Measurements from ENCODE around the gene DUS4L. TPM values are rescaled to one million over a fixed set of nuclear protein-coding genes. Genes with fewer than 3 reads are reported as not detected.

The DUS4L gene
- total and polyA plus RNA-seq, 2 of the 13 experiments (the other 11 are each of a cell fraction or from before 2014, with no cell fraction given): 5.6 to 9.8 TPM

DNA sequence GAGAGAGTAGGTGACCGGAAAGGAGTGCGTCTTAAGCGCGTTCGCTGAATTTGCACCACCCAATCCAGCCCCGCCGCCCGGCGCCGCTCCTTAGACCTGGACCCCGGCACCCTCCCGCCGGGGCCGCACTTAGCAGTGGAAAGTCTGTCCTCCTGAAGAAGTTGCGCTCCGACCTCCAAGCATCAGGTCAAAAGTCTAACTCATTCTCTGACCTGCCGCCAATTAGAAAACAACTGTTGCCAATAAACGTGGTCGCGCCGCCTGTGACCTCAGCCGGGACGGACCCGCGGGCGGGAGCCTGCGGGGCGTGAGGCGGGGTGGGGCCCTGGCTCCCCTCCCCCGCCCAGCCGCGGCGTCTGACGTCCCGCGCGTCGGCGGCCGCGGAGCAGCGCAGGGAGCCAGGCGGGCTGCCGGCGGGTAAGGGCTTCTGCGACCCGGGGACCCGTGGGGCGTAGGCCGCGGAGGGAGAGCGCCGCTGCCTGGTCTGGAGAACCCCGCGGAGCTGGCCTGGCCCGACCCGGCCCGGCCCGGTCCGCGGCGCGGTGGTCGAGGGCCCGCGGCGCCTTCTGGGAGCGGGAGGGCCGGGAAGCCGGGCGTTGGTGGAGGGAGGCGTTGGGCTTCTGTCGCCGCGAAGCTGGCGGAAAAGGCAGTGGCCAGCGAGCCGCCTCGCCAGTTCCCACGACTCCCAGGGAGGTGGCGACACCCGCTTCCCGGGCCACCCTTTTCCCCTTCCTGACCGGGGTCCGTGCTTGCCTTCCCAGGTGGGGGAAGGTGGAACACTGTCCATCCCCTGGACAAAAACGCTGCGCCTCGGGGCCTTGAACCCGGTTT, 16.3 kb downstream of the DUS4L start, which contains the start of gene BCAP29 (continued):
- TF ChIP-seq, protein P1, sequence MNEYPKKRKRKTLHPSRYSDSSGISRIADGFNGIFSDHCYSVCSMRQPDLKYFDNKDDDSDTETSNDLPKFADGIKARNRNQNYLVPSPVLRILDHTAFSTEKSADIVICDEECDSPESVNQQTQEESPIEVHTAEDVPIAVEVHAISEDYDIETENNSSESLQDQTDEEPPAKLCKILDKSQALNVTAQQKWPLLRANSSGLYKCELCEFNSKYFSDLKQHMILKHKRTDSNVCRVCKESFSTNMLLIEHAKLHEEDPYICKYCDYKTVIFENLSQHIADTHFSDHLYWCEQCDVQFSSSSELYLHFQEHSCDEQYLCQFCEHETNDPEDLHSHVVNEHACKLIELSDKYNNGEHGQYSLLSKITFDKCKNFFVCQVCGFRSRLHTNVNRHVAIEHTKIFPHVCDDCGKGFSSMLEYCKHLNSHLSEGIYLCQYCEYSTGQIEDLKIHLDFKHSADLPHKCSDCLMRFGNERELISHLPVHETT (CRISPR knock-in tag; conservative IDR thresholded peaks at IDR 0.05): peak; percentile 54; the same call in 1 of the 2 replicates
- TF ChIP-seq ZNF746 (CRISPR knock-in tag; IDR thresholded peaks at IDR 0.05) (peak; percentile 29; the same call in 1 of the 2 replicates), SP2 (CRISPR knock-in tag; IDR thresholded peaks at IDR 0.05) (no peak), ZNF547 (CRISPR knock-in tag; IDR thresholded peaks at IDR 0.05) (no peak), BHLHE40 (IDR thresholded peaks at IDR 0.05; ENCODE audit: low read length) (no peak), SATB2 (CRISPR knock-in tag; IDR thresholded peaks at IDR 0.05) (no peak), XBP1 (CRISPR knock-in tag; IDR thresholded peaks at IDR 0.05) (no peak), MXI1 (IDR thresholded peaks at IDR 0.05; ENCODE audit: borderline replicate concordance, low read depth, low read length) (peak; percentile 57; the same call in 1 of the 3 replicates), ZNF232 (CRISPR knock-in tag; IDR thresholded peaks at IDR 0.05; ENCODE audit: borderline replicate concordance) (no peak), MAFG (CRISPR knock-in tag; IDR thresholded peaks at IDR 0.05) (no peak), RNF2 (conservative IDR thresholded peaks at IDR 0.05; ENCODE audit: low read depth) (no peak), SNAI1 (CRISPR knock-in tag; IDR thresholded peaks at IDR 0.05; ENCODE audit: borderline replicate concordance) (no peak), ZNF83 (CRISPR knock-in tag; IDR thresholded peaks at IDR 0.05; ENCODE audit: borderline replicate concordance) (no peak), ZNF839 (CRISPR knock-in tag; IDR thresholded peaks at IDR 0.05; ENCODE audit: borderline replicate concordance) (no peak), ZNF230 (CRISPR knock-in tag; IDR thresholded peaks at IDR 0.05) (no peak), MAFF (IDR thresholded peaks at IDR 0.05; ENCODE audit: low read depth, low read length) (no peak), ARID2 (CRISPR knock-in tag; IDR thresholded peaks at IDR 0.05; ENCODE audit: borderline replicate concordance) (no peak), ERF (CRISPR knock-in tag; IDR thresholded peaks at IDR 0.05) (no peak; the same call in 1 of the 2 replicates)
- TF ChIP-seq, protein P2, sequence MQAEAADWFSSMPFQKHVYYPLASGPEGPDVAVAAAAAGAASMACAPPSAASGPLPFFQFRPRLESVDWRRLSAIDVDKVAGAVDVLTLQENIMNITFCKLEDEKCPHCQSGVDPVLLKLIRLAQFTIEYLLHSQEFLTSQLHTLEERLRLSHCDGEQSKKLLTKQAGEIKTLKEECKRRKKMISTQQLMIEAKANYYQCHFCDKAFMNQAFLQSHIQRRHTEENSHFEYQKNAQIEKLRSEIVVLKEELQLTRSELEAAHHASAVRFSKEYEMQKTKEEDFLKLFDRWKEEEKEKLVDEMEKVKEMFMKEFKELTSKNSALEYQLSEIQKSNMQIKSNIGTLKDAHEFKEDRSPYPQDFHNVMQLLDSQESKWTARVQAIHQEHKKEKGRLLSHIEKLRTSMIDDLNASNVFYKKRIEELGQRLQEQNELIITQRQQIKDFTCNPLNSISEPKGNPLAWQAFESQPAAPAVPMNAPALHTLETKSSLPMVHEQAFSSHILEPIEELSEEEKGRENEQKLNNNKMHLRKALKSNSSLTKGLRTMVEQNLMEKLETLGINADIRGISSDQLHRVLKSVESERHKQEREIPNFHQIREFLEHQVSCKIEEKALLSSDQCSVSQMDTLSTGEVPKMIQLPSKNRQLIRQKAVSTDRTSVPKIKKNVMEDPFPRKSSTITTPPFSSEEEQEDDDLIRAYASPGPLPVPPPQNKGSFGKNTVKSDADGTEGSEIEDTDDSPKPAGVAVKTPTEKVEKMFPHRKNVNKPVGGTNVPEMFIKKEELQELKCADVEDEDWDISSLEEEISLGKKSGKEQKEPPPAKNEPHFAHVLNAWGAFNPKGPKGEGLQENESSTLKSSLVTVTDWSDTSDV (CRISPR knock-in tag; IDR thresholded peaks at IDR 0.05): no peak
- TF ChIP-seq, protein P3, sequence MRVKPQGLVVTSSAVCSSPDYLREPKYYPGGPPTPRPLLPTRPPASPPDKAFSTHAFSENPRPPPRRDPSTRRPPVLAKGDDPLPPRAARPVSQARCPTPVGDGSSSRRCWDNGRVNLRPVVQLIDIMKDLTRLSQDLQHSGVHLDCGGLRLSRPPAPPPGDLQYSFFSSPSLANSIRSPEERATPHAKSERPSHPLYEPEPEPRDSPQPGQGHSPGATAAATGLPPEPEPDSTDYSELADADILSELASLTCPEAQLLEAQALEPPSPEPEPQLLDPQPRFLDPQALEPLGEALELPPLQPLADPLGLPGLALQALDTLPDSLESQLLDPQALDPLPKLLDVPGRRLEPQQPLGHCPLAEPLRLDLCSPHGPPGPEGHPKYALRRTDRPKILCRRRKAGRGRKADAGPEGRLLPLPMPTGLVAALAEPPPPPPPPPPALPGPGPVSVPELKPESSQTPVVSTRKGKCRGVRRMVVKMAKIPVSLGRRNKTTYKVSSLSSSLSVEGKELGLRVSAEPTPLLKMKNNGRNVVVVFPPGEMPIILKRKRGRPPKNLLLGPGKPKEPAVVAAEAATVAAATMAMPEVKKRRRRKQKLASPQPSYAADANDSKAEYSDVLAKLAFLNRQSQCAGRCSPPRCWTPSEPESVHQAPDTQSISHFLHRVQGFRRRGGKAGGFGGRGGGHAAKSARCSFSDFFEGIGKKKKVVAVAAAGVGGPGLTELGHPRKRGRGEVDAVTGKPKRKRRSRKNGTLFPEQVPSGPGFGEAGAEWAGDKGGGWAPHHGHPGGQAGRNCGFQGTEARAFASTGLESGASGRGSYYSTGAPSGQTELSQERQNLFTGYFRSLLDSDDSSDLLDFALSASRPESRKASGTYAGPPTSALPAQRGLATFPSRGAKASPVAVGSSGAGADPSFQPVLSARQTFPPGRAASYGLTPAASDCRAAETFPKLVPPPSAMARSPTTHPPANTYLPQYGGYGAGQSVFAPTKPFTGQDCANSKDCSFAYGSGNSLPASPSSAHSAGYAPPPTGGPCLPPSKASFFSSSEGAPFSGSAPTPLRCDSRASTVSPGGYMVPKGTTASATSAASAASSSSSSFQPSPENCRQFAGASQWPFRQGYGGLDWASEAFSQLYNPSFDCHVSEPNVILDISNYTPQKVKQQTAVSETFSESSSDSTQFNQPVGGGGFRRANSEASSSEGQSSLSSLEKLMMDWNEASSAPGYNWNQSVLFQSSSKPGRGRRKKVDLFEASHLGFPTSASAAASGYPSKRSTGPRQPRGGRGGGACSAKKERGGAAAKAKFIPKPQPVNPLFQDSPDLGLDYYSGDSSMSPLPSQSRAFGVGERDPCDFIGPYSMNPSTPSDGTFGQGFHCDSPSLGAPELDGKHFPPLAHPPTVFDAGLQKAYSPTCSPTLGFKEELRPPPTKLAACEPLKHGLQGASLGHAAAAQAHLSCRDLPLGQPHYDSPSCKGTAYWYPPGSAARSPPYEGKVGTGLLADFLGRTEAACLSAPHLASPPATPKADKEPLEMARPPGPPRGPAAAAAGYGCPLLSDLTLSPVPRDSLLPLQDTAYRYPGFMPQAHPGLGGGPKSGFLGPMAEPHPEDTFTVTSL (CRISPR knock-in tag; IDR thresholded peaks at IDR 0.05; ENCODE audit: borderline replicate concordance): peak; percentile 30; the same call in 1 of the 2 replicates
- TF ChIP-seq, protein P4, sequence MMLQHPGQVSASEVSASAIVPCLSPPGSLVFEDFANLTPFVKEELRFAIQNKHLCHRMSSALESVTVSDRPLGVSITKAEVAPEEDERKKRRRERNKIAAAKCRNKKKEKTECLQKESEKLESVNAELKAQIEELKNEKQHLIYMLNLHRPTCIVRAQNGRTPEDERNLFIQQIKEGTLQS (CRISPR knock-in tag; IDR thresholded peaks at IDR 0.05): no peak
